GM21447 (cell line): ENCODE measurements around the gene RBM33.
"Not testable (repeated sequence)": the region's sequence is repeated elsewhere in the genome, so short reads cannot be mapped to it uniquely, and the experiment has no call there.

Experiments
- ATAC-seq: cut with Tn5 transposase; IDR thresholded peaks from one replicate; pipeline ENCODE4 v1.9.1; 2021; ENCODE audit not compliant: unreplicated experiment

RBM33 gene

GRCh38 chr7:155817515-155817914, 173.1 kb downstream of the RBM33 start:
- not testable (repeated sequence) for ATAC-seq

DNA sequence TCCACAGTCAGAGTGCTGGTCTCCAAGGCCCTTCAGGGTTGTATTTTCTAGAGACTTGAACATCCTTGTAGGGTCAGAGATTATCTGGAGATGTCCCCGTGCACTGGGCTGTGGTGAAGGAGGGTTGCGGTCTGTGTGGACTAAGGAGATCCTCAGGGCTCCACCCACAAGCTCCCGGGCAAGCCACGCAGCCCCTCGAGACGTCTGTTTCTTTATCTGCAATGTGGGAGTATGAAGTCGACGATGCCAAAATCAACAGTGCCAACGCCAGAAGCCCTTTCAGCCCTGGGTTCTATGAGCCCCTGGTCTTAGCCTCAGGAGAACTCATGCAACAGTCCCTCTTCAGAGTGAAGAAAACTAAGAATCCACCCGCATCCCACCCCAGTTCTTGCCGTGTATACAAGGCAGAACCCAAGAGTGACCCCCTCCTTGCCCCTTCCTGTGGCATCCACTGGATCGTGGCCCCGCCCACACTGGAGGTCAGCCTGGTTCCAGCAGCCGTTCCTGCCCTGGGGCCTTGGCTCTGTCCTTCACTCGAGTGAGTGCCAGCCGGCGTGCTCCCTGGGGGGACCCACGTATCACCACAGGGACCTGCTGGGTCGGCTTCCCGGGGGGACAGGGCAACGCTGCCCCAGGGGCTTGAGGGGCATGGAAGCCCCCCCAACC, 173.8 kb downstream of the RBM33 start:
- ATAC-seq, result no peak

DNA sequence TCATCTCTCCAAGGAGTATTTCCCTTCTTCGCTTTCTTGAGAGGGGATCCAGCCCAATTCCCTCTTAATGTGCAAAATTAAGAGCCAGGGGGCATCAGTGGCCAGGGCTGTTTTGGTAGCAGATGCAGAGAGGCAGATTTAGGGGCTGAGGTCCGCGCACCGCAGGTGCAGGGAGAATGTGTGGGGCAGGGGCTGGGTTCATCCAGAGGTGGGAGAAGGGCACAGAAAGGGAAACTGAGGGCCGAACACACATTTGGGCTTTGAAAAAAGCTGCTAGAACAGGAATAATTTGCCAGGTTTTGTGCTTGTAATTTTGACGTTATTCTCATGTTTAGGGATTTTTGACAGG, 174.3 kb downstream of the RBM33 start:
- no peak for ATAC-seq

DNA sequence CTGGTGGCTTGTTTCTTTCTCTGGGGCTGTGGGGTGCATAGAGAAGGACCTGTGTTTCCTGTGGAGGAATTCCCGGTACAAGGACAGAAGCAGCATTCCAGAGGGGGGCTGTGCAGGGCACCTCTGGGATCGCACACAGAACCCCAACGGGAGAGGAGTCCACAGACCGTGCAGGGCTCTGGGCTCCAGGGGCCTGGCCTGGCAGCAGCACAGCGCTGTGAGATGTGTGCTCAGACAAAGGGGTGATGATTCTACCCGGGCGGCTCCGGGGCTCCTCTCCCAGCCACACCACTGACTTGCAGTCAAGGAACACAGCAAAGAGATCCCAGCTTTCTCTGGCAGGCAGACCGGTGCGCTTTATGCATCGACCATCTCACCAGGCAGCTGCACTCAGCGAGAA, 174.7 kb downstream of the RBM33 start:
- ATAC-seq, result no peak

DNA sequence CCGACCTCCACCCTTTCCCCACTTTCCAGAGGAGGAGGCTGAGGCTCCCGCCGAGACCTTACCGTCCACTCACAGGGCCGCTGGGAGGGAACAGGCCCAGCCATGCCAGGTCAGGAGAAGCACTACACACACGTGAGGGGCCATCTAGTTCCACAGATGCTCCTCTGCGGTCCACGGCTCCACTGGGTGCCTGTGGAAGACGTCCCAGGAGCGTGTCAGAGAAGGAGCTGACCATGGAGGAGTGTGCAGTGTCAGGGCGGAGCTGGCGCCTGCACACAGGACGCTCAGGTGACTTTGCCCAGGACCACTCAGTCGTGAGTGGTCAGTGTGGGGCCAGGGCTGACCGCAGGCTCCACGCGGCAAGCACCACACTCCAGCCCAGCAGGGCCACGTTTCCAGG, 175.8 kb downstream of the RBM33 start:
- no peak for ATAC-seq

GRCh38 chr7:155820788-155821187, 176.3 kb downstream of the RBM33 start:
- no peak for ATAC-seq

GRCh38 chr7:155821851-155822250, 177.4 kb downstream of the RBM33 start:
- ATAC-seq, result no peak

- ATAC-seq, result no peak
Measured at GRCh38 chr7:155824227-155824886, 179.9 kb downstream of the RBM33 start.

- ATAC-seq, result no peak
Measured at GRCh38 chr7:155825336-155825735, 180.9 kb downstream of the RBM33 start.

DNA sequence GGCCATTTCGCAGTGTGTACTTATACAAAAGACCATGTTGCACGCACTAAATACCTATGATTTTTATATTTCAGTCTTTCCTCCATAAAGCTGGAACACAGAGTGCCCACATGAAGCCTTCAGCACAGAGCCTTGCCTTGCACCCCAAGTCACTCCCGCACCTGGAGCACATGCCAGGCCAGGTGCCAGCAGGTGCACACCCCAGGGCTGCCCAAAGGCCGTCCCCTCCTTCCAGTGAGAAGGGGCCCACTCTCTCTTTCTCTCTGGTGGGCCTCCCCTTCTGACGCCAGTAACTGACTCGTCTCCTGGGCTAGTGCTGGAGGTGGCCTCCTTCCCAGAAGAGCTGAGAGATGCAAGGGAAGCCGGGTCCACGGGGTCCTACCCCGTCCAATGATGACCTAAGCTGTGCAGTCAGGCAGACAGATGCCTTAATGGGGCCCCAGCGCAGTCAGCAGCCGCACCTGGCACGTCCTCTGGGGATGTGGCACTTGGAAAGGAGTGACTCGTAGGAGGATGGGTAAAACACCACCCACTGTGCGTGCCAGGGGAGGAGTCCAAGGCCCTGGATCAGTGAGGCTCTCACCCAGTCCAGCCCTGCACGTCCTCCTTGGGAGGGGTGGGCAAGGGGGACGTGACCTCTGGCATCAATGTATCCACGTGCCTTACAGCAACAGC, 185.5 kb downstream of the RBM33 start:
- ATAC-seq, result no peak
